ENCODE data around the gene GPR135. TPM values are rescaled to one million over a fixed set of nuclear protein-coding genes. Genes with fewer than 3 reads are reported as not detected.

The GPR135 gene
- polyA plus RNA-seq, 1 donor from 2014 or later: 3.0 TPM

- no peaks in the 10 kb centered on the region for H3K79me2 ChIP-seq (replicated peaks; ENCODE audit: insufficient read depth, low read length)
- no peaks in the 10 kb centered on the region for H4K20me1 ChIP-seq (ENCODE audit: insufficient read depth)
- H2AFZ ChIP-seq (ENCODE audit: low read depth, low read length): no peak overlapping the region
These were observed 9.0 kb upstream of the GPR135 start for GRCh38 chr14:59474172-59474571.

More at GRCh38 chr14:59474172-59474571, 9.0 kb upstream of the GPR135 start:
- TF ChIP-seq SMC3 (conservative IDR thresholded peaks at IDR 0.05; ENCODE audit: poor library complexity) (no peak), RAD21 (conservative IDR thresholded peaks at IDR 0.05) (no peak), REST (IDR thresholded peaks at IDR 0.05; ENCODE audit: borderline replicate concordance) (no peak), TAF1 (IDR thresholded peaks at IDR 0.05; ENCODE audit: low read depth) (no peak), CTCF (IDR thresholded peaks at IDR 0.05; ENCODE audit: poor library complexity, severe bottlenecking) (no peak), EP300 (conservative IDR thresholded peaks at IDR 0.05; ENCODE audit: poor library complexity, severe bottlenecking) (no peak), MXI1 (conservative IDR thresholded peaks at IDR 0.05; ENCODE audit: poor library complexity, severe bottlenecking) (no peak), EZH2 (IDR thresholded peaks at IDR 0.05; ENCODE audit: borderline replicate concordance, insufficient read depth, low read length, poor library complexity, severe bottlenecking) (no peak), POLR2AphosphoS5 (IDR thresholded peaks at IDR 0.05) (no peak)
- no peak overlapping the region for H3K4me2 ChIP-seq (ENCODE audit: low read length)
- no peaks in the 10 kb centered on the region for H3K9me2 ChIP-seq (ENCODE audit: insufficient read depth, low read length)
- H3F3A ChIP-seq (ENCODE audit: insufficient read depth, low read length, poor library complexity, severe bottlenecking): no peaks in the 10 kb centered on the region
- no peak overlapping the region for H3K27ac ChIP-seq (ENCODE audit: low read length)
- H3K36me3 ChIP-seq (ENCODE audit: insufficient read depth, low read length): peaks cover 4% of the 10 kb centered on the region
- H3K9ac ChIP-seq (ENCODE audit: low read length): no peak overlapping the region
- no peaks in the 10 kb centered on the region for H3K27me3 ChIP-seq (ENCODE audit: insufficient read depth, low read depth, low read length)
- H3K9me3 ChIP-seq (ENCODE audit: low read length): no peaks in the 10 kb centered on the region
- no peak overlapping the region for H3K4me3 ChIP-seq (ENCODE audit: low read length)

All from neural cell (in vitro differentiated cells).